SU-DHL-6 (cell line): Measurements from ENCODE around the gene KAZN.

Experiments
- H2AFZ ChIP-seq: fragments of 200-600 bp; sonication (generic); 2 replicates; pipeline ENCODE4 v1.6.1; 2014; ENCODE audit warnings: low read depth, mild to moderate bottlenecking, moderate library complexity, mixed read lengths, antibody characterized with exemption, low read length; ENCODE audit not compliant: severe bottlenecking
- H3F3A ChIP-seq: fragments of 200-600 bp; shearing (Covaris generic); 2 replicates; pipeline ENCODE4 v1.6.0; 2016; ENCODE audit warnings: antibody characterized with exemption, mild to moderate bottlenecking; ENCODE audit not compliant: insufficient read depth
- H3K27ac ChIP-seq: fragments of 200-600 bp; sonication (generic); 2 replicates; pipeline ENCODE4 v1.5.1; 2016; ENCODE audit warnings: low read depth, mild to moderate bottlenecking, low read length, moderate library complexity, mixed read lengths
- H3K27me3 ChIP-seq: fragments of 200-600 bp; sonication (generic), shearing (Covaris generic); 2 replicates; pipeline ENCODE4 v1.6.0; 2014; ENCODE audit warnings: mild to moderate bottlenecking, low read length
- H3K36me3 ChIP-seq: fragments of 200-600 bp; sonication (generic); 2 replicates; pipeline ENCODE4 v1.6.1; 2014; ENCODE audit warnings: mild to moderate bottlenecking, low read length, mixed read lengths
- H3K4me2 ChIP-seq: fragments of 300-600, 200-600 bp; shearing (Covaris generic), sonication (generic); 2 replicates; pipeline ENCODE4 v1.6.0; 2014; ENCODE audit warnings: low read length, low read depth, mild to moderate bottlenecking; ENCODE audit not compliant: poor library complexity, severe bottlenecking
- H3K4me3 ChIP-seq: fragments of 200-600 bp; sonication (generic); 2 replicates; pipeline ENCODE4 v1.5.1; 2014; ENCODE audit warnings: antibody characterized with exemption, low read length, mild to moderate bottlenecking, mixed read lengths; ENCODE audit not compliant: insufficient read depth, poor library complexity, severe bottlenecking
- H3K79me2 ChIP-seq: fragments of 200-600 bp; sonication (generic); 2 replicates; pipeline ENCODE4 v1.6.1; 2014; ENCODE audit warnings: mild to moderate bottlenecking, low read length, moderate library complexity; ENCODE audit not compliant: insufficient read depth
- H3K9ac ChIP-seq: fragments of 200-600 bp; sonication (generic); 2 replicates; pipeline ENCODE4 v1.7.0; 2014; ENCODE audit warnings: mild to moderate bottlenecking, low read length
- H3K9me2 ChIP-seq: fragments of 200-600 bp; sonication (generic); replicated peaks from 2 replicates; pipeline ENCODE4 v1.6.1; 2014; ENCODE audit warnings: low read length; ENCODE audit not compliant: insufficient read depth
- H3K9me3 ChIP-seq: fragments of 200-600 bp; sonication (generic); 2 replicates; pipeline ENCODE4 v1.6.1; 2014; ENCODE audit warnings: low read length, mixed read lengths; ENCODE audit not compliant: insufficient read depth
- H4K20me1 ChIP-seq: fragments of 200-600 bp; sonication (generic); 2 replicates; pipeline ENCODE4 v1.6.1; 2014; ENCODE audit warnings: low read depth, mild to moderate bottlenecking, antibody characterized with exemption, low read length, moderate library complexity, mixed read lengths
- EZH2phosphoT487 ChIP-seq: fragments of 200-600 bp; sonication (generic), shearing (Covaris generic); conservative IDR thresholded peaks from 2 replicates; pipeline ENCODE4 v1.6.1; 2018; ENCODE audit warnings: mild to moderate bottlenecking, antibody characterized with exemption, low read length, moderate library complexity, mixed read lengths
- TF ChIP-seq, protein P1 (sequence below): fragments of 200-600 bp; sonication (generic); IDR thresholded peaks from one replicate; pipeline ENCODE4 v1.5.1; 2017; ENCODE audit warnings: antibody characterized with exemption, mild to moderate bottlenecking, low read length, moderate library complexity; ENCODE audit not compliant: insufficient read depth, poor library complexity, severe bottlenecking

The KAZN gene

DNA sequence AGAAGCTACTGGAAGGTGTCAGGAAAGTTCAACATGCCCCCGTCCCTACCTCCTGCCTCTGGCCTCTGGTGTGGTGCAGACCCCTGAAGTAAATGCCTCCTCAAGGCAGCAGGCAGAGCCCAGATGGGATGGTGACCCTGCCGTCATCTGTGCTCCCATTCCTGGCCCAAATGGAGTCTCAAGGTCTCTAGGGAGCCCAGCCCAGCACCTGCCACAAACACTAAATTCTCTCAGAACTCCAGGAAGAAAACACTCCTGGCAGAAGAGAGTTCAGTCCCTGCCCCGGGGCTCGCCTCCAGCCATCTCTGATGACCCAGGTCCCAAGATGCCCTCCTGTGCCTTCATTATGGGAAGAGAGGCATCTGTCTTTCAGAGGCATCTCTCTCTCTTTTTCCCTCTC is 293.5 kb downstream of the KAZN start:
- no peaks in the 10 kb centered on the region for H3K27me3 ChIP-seq
- H3K9ac ChIP-seq = no peak overlapping the region
- H4K20me1 ChIP-seq = no peaks in the 10 kb centered on the region
- H3K9me2 ChIP-seq = no peaks in the 10 kb centered on the region
- no peaks in the 10 kb centered on the region for H3F3A ChIP-seq
- no peaks in the 10 kb centered on the region for H3K9me3 ChIP-seq
- H3K4me2 ChIP-seq = no peak overlapping the region
- no peaks in the 10 kb centered on the region for H3K79me2 ChIP-seq
- H3K27ac ChIP-seq = no peak overlapping the region
- TF ChIP-seq, protein P1, sequence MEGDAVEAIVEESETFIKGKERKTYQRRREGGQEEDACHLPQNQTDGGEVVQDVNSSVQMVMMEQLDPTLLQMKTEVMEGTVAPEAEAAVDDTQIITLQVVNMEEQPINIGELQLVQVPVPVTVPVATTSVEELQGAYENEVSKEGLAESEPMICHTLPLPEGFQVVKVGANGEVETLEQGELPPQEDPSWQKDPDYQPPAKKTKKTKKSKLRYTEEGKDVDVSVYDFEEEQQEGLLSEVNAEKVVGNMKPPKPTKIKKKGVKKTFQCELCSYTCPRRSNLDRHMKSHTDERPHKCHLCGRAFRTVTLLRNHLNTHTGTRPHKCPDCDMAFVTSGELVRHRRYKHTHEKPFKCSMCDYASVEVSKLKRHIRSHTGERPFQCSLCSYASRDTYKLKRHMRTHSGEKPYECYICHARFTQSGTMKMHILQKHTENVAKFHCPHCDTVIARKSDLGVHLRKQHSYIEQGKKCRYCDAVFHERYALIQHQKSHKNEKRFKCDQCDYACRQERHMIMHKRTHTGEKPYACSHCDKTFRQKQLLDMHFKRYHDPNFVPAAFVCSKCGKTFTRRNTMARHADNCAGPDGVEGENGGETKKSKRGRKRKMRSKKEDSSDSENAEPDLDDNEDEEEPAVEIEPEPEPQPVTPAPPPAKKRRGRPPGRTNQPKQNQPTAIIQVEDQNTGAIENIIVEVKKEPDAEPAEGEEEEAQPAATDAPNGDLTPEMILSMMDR = no peak
- TF ChIP-seq EZH2phosphoT487 = no peak
- no peak overlapping the region for H2AFZ ChIP-seq
- H3K4me3 ChIP-seq = no peak overlapping the region
- no peaks in the 10 kb centered on the region for H3K36me3 ChIP-seq

DNA sequence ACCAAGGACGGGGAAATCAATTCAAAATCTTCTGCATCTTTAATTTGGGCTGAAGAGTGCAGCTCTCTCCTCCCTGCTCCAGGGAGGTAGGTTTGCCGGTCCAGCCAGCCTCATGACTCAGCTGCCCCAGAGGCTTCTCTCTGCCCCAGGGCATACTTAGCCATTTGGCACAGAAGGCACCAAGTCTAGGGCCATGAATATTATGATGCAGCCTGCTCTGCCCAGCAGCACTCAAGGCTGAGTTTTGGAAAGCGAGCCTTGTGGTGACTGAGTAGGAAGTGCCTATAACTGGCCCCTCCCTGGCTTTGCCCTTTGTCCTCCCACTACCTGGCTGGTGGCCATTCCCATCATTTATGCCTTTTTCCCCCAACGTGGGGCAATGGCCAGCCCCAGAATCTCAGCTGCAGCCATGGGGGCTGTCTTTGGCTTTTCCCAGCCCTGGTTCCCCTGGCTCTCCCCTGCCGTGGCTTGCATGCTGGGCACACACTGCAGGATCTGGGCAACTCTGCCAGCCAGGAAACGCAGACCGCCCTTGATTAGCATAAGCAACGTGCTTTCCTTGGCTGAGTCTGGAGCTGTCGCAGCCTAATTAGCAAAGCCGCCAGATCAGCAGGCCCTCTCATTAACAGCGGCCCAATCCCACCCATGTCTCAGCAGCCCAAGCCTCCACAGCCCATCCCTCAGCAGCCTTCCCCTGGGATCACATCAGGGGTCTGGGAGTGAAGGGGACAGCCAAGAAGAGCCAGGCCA is 296.5 kb downstream of the KAZN start:
- TF ChIP-seq, protein P1 = no peak
- TF ChIP-seq EZH2phosphoT487 = no peak
- H3K27ac ChIP-seq = no peak overlapping the region
- H3K9me2 ChIP-seq = no peaks in the 10 kb centered on the region
- H3K9ac ChIP-seq = no peak overlapping the region
- H3K36me3 ChIP-seq = no peaks in the 10 kb centered on the region
- no peaks in the 10 kb centered on the region for H3K9me3 ChIP-seq
- H3K4me3 ChIP-seq = no peak overlapping the region
- H3K27me3 ChIP-seq = no peaks in the 10 kb centered on the region
- H2AFZ ChIP-seq = no peak overlapping the region
- H3K4me2 ChIP-seq = no peak overlapping the region
- no peaks in the 10 kb centered on the region for H3F3A ChIP-seq
- no peaks in the 10 kb centered on the region for H3K79me2 ChIP-seq
- H4K20me1 ChIP-seq = no peaks in the 10 kb centered on the region

DNA sequence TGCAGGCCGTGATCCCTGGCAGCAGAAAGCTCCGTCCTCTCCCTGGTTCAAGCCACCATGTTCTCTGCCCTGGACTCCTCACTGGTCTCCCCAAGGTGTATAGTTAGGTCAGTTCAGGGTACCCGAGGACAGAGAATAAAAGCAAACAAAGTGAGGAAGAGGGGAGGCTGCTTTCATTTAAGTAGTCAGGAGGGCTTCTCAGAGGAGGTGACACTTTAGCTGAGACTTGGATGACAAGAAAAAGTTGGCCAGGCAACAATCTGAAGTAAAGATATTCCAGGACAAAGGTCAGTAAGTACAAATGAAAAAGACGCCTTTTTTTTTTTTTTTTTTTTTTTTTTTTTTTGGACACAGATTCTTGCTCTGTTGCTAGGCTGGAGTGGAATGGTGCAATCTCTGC is 297.2 kb downstream of the KAZN start:
- Histone ChIP-seq H3K9ac (no peak overlapping the region), H3K79me2 (no peaks in the 10 kb centered on the region), H3K36me3 (no peaks in the 10 kb centered on the region), H3K9me2 (no peaks in the 10 kb centered on the region), H3K4me3 (no peak overlapping the region), H2AFZ (no peak overlapping the region), H3F3A (no peaks in the 10 kb centered on the region), H4K20me1 (no peaks in the 10 kb centered on the region), H3K4me2 (no peak overlapping the region), H3K27ac (no peak overlapping the region), H3K9me3 (no peaks in the 10 kb centered on the region), H3K27me3 (no peaks in the 10 kb centered on the region)
- TF ChIP-seq, protein P1 = no peak
- no peak for TF ChIP-seq EZH2phosphoT487
